ENCODE results near the gene CCDC200. TPM values are rescaled to one million over a fixed set of nuclear protein-coding genes. Genes with fewer than 3 reads are reported as not detected.
"Not testable (repeated sequence)": the region's sequence is repeated elsewhere in the genome, so short reads cannot be mapped to it uniquely, and the experiment has no call there.

CCDC200 gene
- 1 to 10 TPM in 1 of 3 donors, under 1 TPM in 1, not detected in 1; 0.10 to 2.5 TPM for polyA plus RNA-seq

DNA sequence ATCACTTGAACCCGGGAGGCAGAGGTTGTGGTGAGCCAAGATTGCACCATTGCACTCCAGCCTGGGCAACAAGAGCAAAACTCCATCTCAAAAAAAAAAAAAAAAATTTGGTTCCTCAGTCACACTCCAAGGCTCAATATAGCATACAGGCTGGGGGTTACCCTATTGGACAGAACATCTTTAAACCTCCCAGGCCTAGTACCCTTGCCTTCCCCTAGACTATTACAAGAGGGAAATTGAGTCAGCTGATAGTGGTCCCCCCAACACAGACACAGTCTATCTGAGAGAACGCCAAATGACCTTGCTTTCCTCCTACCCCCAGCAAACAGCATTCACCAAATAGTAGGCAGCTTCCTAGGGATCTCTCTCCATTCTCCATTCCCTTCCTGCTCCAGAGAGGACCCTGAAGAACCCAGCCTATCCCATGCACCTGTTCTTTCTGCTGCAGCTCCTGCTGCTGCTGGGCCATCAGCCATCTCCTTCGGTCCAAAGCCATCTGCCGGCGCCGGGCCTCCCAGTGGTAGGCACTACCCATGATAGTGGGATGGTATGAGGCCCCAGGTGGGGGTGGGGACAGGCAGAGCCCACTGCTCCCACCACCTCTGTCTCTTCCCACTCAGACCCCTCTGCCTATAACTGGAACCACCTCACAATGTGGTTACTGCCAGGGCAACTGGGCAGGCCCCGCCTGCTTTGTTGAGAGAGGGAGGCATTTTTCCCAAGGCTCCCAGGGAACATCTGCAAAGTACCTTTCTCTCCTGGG, at the start of gene CCDC200:
Gene CCDC200 (minus strand): TSS at position 604 of the 763 bp plus-strand sequence. CDS start 69 bp downstream, at position 535.
- H3K27ac ChIP-seq (ENCODE audit: low read depth, low read length) = not testable (repeated sequence)
- no CpG with 5 or more reads among the region's 7 CpGs for WGBS, 3 donors

DNA sequence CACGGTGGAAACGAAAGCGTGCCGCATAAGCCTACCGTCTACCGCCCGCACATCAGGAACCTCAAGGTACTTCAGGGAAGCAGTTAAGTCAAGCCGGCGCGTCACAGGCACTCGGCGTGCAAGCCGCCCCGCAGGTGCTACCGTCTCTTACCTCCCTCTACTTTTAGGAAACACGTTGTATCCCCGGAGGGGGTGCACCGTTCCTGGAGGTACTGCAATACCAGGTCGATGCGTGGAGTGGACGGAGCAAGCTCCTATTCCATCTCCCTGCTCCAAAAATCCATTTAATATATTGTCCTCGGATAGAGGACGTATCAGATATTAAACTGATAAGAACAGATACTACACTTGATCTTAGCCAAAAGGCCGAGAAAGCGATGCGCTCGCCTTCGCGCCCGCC, 44.5 kb upstream of the CCDC200 start:
- WGBS, 3 donors = no CpG with 5 or more reads among the region's 30 CpGs
- not testable (repeated sequence) for H3K27ac ChIP-seq (ENCODE audit: low read depth, low read length)

DNA sequence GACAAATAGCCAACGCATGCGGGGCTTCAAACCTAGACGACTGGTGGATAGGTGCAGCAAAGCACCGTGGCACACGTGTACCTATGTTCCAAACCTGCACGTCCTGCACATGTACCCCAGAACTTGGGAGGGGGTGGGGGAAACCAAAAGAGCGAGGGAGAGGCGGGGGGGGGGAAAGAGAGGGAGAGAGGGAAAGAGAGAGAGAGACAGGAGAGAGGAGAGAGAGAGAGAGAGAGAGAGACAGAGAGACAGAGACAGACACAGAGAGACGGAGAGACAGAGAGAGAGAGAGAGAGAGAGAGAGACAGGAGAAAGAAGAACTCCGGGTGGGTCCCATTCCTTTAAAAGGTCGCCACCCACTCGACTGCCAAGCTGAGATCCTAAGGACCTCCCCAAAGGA, 44.1 kb upstream of the CCDC200 start:
- not testable (repeated sequence) for H3K27ac ChIP-seq (ENCODE audit: low read depth, low read length)
- WGBS, 3 donors = no CpG with 5 or more reads among the region's 12 CpGs

DNA sequence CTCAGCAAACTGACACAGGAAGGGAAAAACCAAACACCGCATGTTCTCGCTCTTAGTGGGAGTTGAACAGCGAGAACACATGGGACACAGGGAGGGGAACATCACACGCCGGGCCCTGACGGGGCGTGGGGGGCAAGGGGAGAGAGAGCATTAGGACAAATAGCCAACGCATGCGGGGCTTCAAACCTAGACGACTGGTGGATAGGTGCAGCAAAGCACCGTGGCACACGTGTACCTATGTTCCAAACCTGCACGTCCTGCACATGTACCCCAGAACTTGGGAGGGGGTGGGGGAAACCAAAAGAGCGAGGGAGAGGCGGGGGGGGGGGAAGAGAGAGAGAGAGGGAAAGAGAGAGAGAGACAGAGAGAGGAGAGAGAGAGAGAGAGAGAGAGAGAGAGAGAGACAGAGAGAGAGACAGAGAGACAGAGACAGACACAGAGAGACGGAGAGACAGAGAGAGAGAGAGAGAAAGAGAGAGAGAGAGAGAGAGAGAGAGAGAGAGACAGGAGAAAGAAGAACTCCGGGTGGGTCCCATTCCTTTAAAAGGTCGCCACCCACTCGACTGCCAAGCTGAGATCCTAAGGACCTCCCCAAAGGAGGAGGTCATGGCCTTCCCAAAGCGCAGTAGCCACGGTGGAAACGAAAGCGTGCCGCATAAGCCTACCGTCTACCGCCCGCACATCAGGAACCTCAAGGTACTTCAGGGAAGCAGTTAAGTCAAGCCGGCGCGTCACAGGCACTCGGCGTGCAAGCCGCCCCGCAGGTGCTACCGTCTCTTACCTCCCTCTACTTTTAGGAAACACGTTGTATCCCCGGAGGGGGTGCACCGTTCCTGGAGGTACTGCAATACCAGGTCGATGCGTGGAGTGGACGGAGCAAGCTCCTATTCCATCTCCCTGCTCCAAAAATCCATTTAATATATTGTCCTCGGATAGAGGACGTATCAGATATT, 42.4 kb upstream of the CCDC200 start:
- H3K27ac ChIP-seq (ENCODE audit: low read depth, low read length) = not testable (repeated sequence)
- no CpG with 5 or more reads among the region's 43 CpGs for WGBS, 3 donors

DNA sequence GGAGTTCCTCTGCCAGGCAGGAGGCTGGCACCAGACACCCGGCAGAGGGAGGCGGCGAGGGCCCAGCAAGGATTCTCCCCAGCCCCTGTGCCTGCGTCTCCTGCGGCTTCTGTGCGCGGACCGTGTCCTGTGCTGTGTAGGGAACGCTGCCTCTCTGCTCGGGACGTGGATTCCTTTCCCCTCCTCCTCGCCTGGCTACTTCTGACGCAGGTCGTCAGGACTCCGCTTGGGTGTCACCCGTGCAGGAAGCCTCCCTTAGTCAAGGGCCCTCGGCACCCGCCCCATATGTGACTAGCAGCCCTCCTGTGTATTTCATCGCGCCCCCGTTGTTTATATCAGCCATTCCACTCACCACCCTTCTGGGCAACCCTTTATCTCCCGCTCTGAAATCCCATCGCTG, 18.0 kb upstream of the CCDC200 start:
- not testable (repeated sequence) for H3K27ac ChIP-seq (ENCODE audit: low read depth, low read length)

DNA sequence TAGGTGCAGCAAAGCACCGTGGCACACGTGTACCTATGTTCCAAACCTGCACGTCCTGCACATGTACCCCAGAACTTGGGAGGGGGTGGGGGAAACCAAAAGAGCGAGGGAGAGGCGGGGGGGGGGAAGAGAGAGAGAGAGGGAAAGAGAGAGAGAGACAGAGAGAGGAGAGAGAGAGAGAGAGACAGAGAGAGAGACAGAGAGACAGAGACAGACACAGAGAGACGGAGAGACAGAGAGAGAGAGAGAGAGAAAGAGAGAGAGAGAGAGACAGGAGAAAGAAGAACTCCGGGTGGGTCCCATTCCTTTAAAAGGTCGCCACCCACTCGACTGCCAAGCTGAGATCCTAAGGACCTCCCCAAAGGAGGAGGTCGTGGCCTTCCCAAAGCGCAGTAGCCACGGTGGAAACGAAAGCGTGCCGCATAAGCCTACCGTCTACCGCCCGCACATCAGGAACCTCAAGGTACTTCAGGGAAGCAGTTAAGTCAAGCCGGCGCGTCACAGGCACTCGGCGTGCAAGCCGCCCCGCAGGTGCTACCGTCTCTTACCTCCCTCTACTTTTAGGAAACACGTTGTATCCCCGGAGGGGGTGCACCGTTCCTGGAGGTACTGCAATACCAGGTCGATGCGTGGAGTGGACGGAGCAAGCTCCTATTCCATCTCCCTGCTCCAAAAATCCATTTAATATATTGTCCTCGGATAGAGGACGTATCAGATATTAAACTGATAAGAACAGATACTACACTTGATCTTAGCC, 12.4 kb upstream of the CCDC200 start:
- WGBS, 3 donors = 10% methylated on average over 3 of the region's 34 CpGs; no CpG with 5 or more reads in 2 of the 3 donors
- not testable (repeated sequence) for H3K27ac ChIP-seq (ENCODE audit: low read depth, low read length)

More for the DNA sequence above, 18.0 kb upstream of the CCDC200 start:
- 10 to 26% (median 11%) methylated on average over 10 to 11 of the region's 23 CpGs for WGBS, 3 donors

DNA sequence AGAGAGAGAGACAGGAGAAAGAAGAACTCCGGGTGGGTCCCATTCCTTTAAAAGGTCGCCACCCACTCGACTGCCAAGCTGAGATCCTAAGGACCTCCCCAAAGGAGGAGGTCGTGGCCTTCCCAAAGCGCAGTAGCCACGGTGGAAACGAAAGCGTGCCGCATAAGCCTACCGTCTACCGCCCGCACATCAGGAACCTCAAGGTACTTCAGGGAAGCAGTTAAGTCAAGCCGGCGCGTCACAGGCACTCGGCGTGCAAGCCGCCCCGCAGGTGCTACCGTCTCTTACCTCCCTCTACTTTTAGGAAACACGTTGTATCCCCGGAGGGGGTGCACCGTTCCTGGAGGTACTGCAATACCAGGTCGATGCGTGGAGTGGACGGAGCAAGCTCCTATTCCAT, 11.2 kb upstream of the CCDC200 start:
- not testable (repeated sequence) for H3K27ac ChIP-seq (ENCODE audit: low read depth, low read length)
- WGBS, 3 donors = 0% methylated on average over 1 of the region's 26 CpGs; no CpG with 5 or more reads in 2 of the 3 donors

DNA sequence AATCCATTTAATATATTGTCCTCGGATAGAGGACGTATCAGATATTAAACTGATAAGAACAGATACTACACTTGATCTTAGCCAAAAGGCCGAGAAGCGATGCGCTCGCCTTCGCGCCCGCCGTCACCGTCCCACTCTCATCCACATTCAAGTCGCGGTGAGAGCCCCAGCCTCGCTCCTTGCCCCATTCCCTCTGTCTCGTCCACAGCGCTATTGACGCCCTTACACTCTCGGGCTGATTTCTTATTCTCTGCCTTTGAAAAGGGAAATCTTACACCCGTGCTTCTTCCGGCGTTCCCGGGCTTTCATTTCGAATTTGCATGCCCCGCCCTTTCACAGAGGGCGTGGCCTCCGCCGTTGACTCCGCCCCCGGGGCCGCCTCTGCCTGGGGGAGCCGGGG, 5.5 kb upstream of the CCDC200 start, which contains the start of gene RNU2-1:
Gene RNU2-1 (minus strand): TSS at position 101 of the 400 bp plus-strand sequence.
- not testable (repeated sequence) for H3K27ac ChIP-seq (ENCODE audit: low read depth, low read length)
- no CpG with 5 or more reads among the region's 31 CpGs for WGBS, 3 donors

DNA sequence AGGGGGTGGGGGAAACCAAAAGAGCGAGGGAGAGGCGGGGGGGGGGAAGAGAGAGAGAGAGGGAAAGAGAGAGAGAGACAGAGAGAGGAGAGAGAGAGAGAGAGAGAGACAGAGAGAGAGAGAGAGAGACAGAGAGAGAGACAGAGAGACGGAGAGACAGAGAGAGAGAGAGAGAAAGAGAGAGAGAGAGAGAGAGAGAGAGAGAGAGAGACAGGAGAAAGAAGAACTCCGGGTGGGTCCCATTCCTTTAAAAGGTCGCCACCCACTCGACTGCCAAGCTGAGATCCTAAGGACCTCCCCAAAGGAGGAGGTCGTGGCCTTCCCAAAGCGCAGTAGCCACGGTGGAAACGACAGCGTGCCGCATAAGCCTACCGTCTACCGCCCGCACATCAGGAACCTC, 4.8 kb upstream of the CCDC200 start:
- H3K27ac ChIP-seq (ENCODE audit: low read depth, low read length) = not testable (repeated sequence)
- 0% methylated on average over 2 of the region's 15 CpGs; no CpG with 5 or more reads in 2 of the 3 donors for WGBS, 3 donors

DNA sequence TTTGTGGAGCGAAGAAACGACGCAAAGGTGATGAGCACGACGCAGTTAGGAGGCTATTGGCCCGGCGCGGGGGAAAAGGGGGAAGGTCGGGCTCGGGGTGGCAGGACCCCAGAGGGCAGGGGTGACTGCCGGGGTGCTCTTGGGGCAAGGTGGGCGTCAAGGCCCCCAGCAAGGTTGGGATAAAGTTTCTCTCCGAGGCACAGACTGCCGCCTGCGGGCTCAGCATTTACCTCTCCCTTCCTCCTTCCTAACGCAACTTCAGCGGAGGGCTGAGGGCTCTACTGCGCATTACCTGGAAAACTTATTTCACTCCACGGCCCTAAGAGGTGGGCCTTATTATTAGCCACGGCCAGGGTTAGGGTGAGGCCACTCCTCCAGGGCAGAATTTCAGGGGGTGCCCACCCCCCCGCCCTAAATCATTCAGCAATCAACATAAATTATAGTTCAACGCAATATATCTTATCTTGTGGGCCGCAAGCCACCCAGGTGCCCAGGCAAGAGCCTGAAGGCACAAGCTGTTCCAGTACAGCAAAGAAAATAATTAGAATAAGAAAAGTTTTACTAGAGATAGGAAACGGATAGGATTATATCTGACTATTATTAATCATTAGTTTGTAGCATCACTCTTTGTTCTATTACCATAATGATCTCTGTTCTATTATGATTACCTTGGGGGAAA, 3.7 kb upstream of the CCDC200 start:
- WGBS, 3 donors = 71 to 84% (median 75%) methylated on average over 4 to 16 of the region's 24 CpGs
- not testable (repeated sequence) for H3K27ac ChIP-seq (ENCODE audit: low read depth, low read length)

DNA sequence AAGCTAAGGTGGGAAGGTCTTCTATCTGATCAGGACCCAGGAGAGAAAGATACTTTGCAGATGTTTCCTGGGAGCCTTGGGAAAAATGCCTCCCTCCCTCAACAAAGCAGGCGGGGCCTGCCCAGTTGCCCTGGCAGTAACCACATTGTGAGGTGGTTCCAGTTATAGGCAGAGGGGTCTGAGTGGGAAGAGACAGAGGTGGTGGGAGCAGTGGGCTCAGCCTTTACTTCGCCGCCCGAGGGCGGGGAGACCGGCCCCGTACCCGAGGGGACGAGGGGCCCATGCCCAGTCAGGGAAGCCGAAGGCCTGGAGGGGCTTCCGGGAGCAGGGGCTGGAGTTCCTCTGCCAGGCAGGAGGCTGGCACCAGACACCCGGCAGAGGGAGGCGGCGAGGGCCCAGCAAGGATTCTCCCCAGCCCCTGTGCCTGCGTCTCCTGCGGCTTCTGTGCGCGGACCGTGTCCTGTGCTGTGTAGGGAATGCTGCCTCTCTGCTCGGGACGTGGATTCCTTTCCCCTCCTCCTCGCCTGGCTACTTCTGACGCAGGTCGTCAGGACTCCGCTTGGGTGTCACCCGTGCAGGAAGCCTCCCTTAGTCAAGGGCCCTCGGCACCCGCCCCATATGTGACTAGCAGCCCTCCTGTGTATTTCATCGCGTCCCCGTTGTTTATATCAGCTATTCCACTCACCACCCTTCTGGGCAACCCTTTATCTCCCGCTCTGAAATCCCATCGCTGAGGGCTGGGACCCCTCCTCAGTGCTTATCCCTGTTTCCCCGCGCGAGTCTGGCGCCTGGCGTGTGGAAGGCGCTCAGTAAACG, 3.0 kb upstream of the CCDC200 start:
- WGBS, 3 donors = 41 to 85% (median 65%) methylated on average over 14 to 18 of the region's 40 CpGs
- not testable (repeated sequence) for H3K27ac ChIP-seq (ENCODE audit: low read depth, low read length)

DNA sequence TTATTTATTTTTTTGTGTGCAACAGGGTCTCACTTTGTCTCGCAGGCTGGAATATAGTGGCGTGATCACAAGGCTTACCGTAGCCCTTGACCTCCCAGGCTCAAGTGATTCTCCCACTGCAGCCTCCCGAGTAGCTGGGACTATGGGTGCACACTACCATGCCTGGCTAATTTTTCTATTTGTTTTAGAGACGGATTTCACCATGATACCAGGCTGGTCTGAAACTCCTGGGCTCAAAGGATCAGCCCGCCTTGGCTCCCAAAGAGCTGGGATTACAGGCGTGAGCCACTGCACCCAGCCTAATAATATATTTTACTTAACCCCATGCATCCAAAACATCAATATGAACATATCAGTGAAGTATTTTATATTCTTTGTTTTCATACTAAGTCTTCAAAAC, 2.0 kb downstream of the CCDC200 start:
- 95 to 97% (median 97%) methylated on average over 7 of the region's 7 CpGs for WGBS, 3 donors
- no peak overlapping the region for H3K27ac ChIP-seq (ENCODE audit: low read depth, low read length)

DNA sequence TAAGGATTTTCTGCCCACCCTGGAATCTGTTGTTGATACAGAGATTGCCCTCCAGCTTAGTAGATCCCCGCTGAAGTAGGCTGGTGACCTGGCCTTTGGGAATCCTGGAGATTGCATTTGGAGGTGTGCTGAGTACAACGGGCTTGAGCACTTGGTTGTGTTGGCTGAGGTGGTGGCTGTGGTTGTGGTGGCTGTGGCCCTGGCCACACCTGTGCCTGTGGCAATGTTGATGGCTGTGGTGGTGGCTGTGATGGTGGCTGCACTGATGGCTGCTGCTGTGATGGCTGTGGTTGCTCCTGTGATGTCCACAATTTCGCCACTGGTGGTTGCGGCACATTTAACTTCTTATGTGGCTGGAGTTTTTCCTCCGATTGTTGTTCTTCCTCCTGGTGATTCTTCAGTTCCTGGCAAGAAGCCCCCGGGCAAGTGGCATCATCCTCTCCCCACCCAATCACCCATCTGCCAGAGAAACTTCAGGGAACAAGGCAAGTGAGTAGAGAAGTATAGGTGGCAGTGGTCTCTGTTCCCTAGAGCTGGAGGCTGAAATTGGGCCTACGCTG, 4.2 kb downstream of the CCDC200 start:
- WGBS, 3 donors = 75 to 91% (median 80%) methylated on average over 7 of the region's 7 CpGs

DNA sequence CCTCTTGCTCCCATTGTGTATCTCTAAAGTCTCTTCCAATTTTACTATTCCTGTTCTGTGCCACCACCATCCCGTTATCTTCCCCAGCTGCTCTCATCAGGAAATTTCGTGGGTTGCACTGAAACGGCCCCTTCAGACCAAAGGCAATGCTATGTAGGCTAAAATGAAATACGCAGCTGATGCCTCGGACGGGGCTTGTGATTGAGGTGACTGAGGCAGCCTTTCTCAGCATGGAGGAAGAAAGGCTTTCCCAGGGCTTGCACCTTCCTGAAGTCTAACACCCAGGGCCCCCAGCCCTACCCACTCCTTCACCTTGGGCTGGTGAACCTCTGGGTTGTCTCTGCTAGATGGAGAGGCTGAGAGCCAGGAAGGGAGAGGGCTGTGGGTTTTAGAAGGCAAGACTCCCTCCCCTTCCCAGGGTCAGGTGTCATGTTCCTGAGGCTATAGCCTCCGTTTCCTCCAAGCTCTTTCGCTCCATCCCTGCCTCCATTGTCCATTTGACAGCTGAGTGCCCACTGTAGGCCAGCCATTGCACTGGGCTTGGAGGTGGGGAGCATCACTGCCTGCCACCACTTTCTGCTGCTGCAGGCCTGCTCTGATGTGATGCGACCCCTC, 7.8 kb downstream of the CCDC200 start:
- WGBS, 3 donors = 85 to 91% (median 87%) methylated on average over 9 of the region's 9 CpGs
- H3K27ac ChIP-seq (ENCODE audit: low read depth, low read length) = no peak overlapping the region

More for the DNA sequence above, 4.2 kb downstream of the CCDC200 start:
- H3K27ac ChIP-seq (ENCODE audit: low read depth, low read length) = no peak overlapping the region

DNA sequence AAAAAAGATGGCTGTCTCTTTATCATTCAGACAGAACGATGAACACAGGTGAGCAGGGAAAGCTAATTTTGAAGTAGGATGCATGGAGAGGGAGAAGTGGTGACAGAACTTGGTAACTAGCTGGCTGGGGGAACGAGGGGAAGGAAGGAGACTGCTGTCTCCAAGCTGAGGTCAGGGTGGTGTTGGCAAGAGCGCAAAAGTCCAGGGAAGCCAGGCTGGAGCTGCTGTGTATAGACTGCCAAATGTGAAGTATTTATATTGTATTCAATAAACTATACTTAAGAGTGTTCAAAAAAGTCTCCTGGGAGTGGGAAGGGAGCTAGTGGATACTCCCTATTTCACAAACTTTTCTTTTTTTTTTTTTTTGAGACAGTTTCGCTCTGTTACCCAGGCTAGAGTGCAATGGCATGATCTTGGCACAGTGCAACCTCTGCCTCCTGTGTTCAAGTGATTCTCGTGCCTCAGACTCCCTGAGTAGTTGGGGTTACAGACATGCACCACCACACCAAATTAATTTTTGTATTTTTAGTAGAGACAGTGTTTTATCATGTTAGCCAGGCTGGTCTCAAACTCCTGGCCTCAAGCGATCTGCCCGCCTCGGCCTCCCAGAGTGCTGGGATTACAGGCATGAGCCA, 8.6 kb downstream of the CCDC200 start:
- H3K27ac ChIP-seq (ENCODE audit: low read depth, low read length) = no peak overlapping the region
- WGBS, 3 donors = 62 to 82% (median 63%) methylated on average over 8 of the region's 8 CpGs

DNA sequence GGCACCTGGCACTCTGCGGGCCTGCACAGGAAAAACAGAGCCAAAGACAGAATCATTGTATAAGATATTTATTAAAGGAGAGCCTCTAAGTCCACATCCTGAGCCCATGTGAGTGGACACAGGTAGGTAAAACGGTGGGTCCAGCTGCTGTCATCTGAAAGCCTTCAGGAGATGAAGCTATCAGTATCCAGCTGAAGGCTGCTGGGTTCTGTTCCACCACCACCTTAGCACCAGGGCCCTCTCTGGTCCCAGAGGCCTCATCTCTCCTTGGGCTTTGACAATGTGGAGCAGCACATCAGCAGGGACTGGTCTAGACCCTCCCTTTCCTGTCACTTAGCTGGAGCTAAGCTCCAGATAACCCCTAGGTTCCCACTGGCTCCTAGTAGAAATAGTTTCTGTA, 9.4 kb downstream of the CCDC200 start:
- 89 to 98% (median 93%) methylated on average over 2 of the region's 2 CpGs for WGBS, 3 donors

More for the DNA sequence above, 9.4 kb downstream of the CCDC200 start:
- no peak overlapping the region for H3K27ac ChIP-seq (ENCODE audit: low read depth, low read length)
